ENCODE measurements around the gene ZNF569. TPM values are rescaled to one million over a fixed set of nuclear protein-coding genes. Genes with fewer than 3 reads are reported as not detected.

ZNF569 gene
- total and polyA plus RNA-seq, 2 donors (not counting 3 experiments of a cell fraction or from before 2014, with no cell fraction given), result 0.86 to 4.4 TPM

- H3K27ac ChIP-seq (ENCODE audit: insufficient read depth, low read depth, low read length), result no peak overlapping the region
- CTCF ChIA-PET, result no interaction called here
- FAIRE-seq (no peak), DNase-seq (ENCODE audit: low read depth, low spot score) (no peak)
- dilution Hi-C loops (cut with MboI; ENCODE audit: extremely low pct_ligation_motif_present, low sequenced_read_pairs) (no loop called here), intact Hi-C loops (cut with micrococcal nuclease) (no loop called here)
- H3K79me2 ChIP-seq (ENCODE audit: control insufficient read depth, insufficient read depth, low read length), result no peaks in the 10 kb centered on the region
- TF ChIP-seq CTCF (IDR thresholded peaks at IDR 0.05; ENCODE audit: extremely low read depth in 1 of 2, insufficient read depth in 1 of 2, low read depth in 1 of 2, low read length in 2 of 2) (no peak), POLR2A (IDR thresholded peaks at IDR 0.05; ENCODE audit: low read depth, low read length) (no peak), FOS (IDR thresholded peaks at IDR 0.05; ENCODE audit: borderline replicate concordance, insufficient read depth, low read length) (no peak), EZH2 (IDR thresholded peaks at IDR 0.05; ENCODE audit: borderline replicate concordance, low read depth, low read length, severe bottlenecking) (no peak), MAX (IDR thresholded peaks at IDR 0.05; ENCODE audit: insufficient read depth, insufficient read length) (no peak), GATA2 (IDR thresholded peaks at IDR 0.05; ENCODE audit: insufficient read depth, insufficient read length, low read depth, low read length) (no peak), MYC (IDR thresholded peaks at IDR 0.05; ENCODE audit: low read depth, low read length) (no peak), POLR2AphosphoS5 (IDR thresholded peaks at IDR 0.05; ENCODE audit: insufficient read depth, low read depth, low read length) (no peak), JUN (IDR thresholded peaks at IDR 0.05; ENCODE audit: borderline replicate concordance, insufficient read depth, insufficient read length, low read depth) (no peak)
- H3K9me3 ChIP-seq (replicated peaks; ENCODE audit: control insufficient read depth, insufficient read depth, low read length), result no peaks in the 10 kb centered on the region
- no peaks in the 10 kb centered on the region for H4K20me1 ChIP-seq (replicated peaks; ENCODE audit: control insufficient read depth, extremely low read depth, insufficient read depth, low read length)
- no peak overlapping the region for H3K4me2 ChIP-seq (ENCODE audit: insufficient read depth, low read length)
- H3K4me1 ChIP-seq (ENCODE audit: control insufficient read depth, extremely low read depth, insufficient read depth, low read length), result no peaks in the 10 kb centered on the region
- no peak overlapping the region for H3K4me3 ChIP-seq (replicated peaks in 1 of 3; ENCODE audit: insufficient read depth in 1 of 3, low read depth in 1 of 3, low read length in 3 of 3)
- no peak overlapping the region for H2AFZ ChIP-seq (ENCODE audit: low read depth, low read length)
- no TSS peak for BruUV-seq (replicated peaks)
- H3K9ac ChIP-seq (replicated peaks; ENCODE audit: extremely low read depth, insufficient read depth, low read length), result no peak overlapping the region
- no peaks in the 10 kb centered on the region for H3K9me1 ChIP-seq (replicated peaks; ENCODE audit: control insufficient read depth, extremely low read depth, insufficient read depth, low read length)
- no peaks in the 10 kb centered on the region for H3K36me3 ChIP-seq (ENCODE audit: control insufficient read depth in 2 of 2, extremely low read depth in 1 of 2, insufficient read depth in 2 of 2, low read length in 2 of 2)
- POLR2A ChIA-PET, result no interaction called here
- no peaks in the 10 kb centered on the region for H3K27me3 ChIP-seq (ENCODE audit: control insufficient read depth in 2 of 2, insufficient read depth in 2 of 2, low read length in 2 of 2)
Measured at GRCh38 chr19:37511186-37511585, 43.9 kb upstream of the ZNF569 start.

All from endothelial cell of umbilical vein (primary cell).